ENCODE results near the gene TTLL10.

DNA sequence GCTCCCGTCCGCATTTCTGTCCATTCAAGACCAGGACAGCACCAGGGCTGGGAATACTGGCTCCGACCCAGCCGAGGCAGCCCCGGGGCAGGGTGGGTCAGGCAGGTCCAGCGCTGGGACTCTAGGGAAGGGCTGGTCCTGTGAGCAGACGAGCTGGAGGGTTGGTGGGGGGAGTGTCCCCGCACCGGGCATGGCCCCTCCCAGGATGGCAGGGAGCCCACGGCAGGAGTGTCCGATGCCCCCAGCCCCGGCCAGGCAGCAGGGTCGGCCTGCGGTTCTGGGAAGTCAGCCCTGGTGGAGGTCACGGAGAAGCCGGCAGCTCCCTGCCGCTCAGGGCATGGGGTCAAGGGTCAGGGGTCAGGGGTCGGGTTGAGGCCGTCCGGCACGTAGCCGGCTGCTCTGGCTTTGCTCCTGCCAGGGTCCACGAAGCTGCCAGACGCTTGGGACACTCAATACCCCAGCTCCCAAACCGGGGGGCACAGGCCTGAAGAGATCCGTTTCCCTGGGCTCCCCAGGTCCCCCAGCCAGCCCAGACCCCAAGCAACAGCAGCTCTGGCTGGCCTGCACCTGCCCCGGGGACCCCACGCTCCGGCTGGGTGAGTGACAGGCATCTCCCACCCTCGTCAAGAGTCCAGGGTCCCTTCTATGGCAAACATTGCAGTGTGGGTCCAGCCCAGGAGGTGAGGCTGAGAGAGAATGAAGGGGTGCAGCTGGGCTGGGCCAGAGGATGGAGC lies 66.1 kb downstream of the TTLL10 start:
- TF ChIP-seq GABPA (IDR thresholded peaks at IDR 0.05; ENCODE audit: borderline replicate concordance, insufficient read depth, low read length) (no peak), CTCF (IDR thresholded peaks at IDR 0.05; ENCODE audit: control extremely low read depth in 1 of 3, insufficient read depth in 1 of 3, low read depth in 1 of 3, low read length in 3 of 3) (no peak)

All from H1 (cell line).